NT2/D1 (cell line): ENCODE measurements around the gene NUAK1.

Experiments used
- YY1 ChIP-seq: IDR thresholded peaks from 2 replicates; pipeline ENCODE4 v1.6.1; 2011; ENCODE audit not compliant: insufficient read length, insufficient read depth
- ZNF274 ChIP-seq: IDR thresholded peaks from 2 replicates; pipeline ENCODE4 v1.6.1; 2011; ENCODE audit warnings: mild to moderate bottlenecking, low read depth, low read length

DNA sequence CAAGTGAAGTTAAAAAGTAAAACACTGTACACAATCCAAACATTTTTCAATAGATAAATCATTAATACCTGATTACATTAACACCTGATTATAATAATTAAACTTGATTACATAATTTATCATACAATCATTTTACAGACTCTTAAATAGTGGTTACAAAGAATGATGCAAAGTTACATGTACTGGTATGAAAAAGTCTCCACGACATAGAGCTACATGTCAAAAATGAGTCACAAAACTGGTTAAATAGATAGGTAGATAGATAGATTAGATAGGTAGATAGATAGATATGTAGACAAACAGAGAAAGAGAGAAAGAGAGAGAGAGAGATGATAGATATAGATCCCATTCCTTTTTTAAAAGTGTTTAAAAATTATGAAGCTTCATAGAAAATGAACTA, 109.2 kb downstream of the NUAK1 start:
- TF ChIP-seq ZNF274 (no peak), YY1 (no peak)
